ENCODE measurements around the gene TMEM250. TPM values are rescaled to one million over a fixed set of nuclear protein-coding genes. Genes with fewer than 3 reads are reported as not detected.

Gene TMEM250
- total RNA-seq, 4 donors from 2014 or later = 23.5 to 35.3 (median 25.6) TPM

DNA sequence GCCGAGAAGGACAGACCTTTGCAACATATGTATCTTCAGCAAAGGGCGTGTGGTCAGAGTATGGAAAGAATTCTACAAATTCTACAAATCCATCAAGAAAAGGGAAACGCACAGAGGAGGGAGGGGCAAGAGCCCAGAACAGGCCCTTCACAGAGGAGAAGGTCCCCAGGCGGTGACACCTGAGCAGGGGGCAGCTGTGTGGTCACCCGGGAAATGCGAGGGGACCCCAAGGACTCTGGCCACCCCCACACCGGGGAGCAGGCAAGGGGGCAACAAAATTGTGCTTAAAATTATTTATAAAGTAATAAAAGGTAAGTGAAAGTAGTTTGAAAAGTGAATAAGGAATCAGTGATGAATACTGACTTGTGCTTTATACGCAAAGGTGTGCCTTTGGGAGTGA is 41.2 kb downstream of the TMEM250 start:
- H3K4me3 ChIP-seq (replicated peaks in 1 of 3) = no peak overlapping the region
- DNase-seq = no peak
- peaks cover 21 to 37% of the 10 kb centered on the region in 2 donors for H3K4me1 ChIP-seq
- no peak for TF ChIP-seq POLR2A (IDR thresholded peaks at IDR 0.05)
- TF ChIP-seq, protein P1, sequence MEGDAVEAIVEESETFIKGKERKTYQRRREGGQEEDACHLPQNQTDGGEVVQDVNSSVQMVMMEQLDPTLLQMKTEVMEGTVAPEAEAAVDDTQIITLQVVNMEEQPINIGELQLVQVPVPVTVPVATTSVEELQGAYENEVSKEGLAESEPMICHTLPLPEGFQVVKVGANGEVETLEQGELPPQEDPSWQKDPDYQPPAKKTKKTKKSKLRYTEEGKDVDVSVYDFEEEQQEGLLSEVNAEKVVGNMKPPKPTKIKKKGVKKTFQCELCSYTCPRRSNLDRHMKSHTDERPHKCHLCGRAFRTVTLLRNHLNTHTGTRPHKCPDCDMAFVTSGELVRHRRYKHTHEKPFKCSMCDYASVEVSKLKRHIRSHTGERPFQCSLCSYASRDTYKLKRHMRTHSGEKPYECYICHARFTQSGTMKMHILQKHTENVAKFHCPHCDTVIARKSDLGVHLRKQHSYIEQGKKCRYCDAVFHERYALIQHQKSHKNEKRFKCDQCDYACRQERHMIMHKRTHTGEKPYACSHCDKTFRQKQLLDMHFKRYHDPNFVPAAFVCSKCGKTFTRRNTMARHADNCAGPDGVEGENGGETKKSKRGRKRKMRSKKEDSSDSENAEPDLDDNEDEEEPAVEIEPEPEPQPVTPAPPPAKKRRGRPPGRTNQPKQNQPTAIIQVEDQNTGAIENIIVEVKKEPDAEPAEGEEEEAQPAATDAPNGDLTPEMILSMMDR (IDR thresholded peaks at IDR 0.05) = no peak
- intact Hi-C loops (cut with DNase I) = no loop called here
- H3K27me3 ChIP-seq = no peaks in the 10 kb centered on the region
- no peak overlapping the region for H3K27ac ChIP-seq
- no peaks in the 10 kb centered on the region for H3K9me3 ChIP-seq
- peaks cover 0 to 3% of the 10 kb centered on the region in 2 donors for H3K36me3 ChIP-seq
- WGBS, 2 donors = 89 to 93% methylated on average over 8 of the region's 8 CpGs

DNA sequence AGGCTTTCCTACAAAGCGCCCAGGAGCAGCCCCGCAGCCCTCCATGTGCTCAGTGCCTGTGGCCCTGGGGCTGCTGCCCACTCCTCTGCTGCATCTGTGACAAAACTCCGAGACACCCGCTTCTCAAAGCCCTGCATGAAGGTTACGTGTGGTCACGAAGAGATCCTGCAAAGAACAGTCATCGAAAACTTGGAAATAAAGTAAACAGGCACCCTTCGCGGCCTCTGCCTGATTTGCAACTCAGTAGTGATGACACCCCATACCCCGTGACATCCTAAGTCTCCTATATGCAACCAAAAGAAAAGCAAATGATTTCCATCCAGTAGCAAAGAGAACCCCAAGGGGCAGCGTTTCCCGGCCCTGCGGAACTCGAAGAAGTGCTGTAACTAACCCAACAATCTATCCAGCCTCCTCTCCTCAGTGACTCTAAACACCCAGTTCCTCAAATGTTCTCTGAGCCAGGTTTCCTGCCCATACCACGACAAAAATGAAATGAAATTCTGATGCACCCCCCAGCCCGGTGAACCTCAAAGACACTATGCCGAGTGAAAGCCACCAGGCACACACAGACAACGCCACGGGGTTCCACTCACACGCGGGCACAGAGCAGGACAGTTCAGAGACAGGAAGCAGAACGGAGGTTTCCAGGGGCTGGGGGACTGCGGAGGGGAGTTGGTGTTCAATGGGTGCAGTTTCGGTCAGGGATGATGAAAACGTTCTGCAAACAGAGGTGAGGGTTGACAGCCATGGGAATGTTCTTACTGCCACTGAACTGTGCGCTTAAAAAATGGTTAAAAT is 42.6 kb downstream of the TMEM250 start:
- intact Hi-C loops (cut with DNase I) = no loop called here
- H3K9me3 ChIP-seq = no peaks in the 10 kb centered on the region
- DNase-seq = no peak
- no peaks in the 10 kb centered on the region for H3K27me3 ChIP-seq
- TF ChIP-seq POLR2A (IDR thresholded peaks at IDR 0.05) = no peak
- TF ChIP-seq, protein P1 (IDR thresholded peaks at IDR 0.05) = no peak
- 87 to 89% methylated on average over 24 to 26 of the region's 26 CpGs for WGBS, 2 donors
- peaks cover 11 to 24% of the 10 kb centered on the region in 2 donors for H3K4me1 ChIP-seq
- no peak overlapping the region for H3K4me3 ChIP-seq (replicated peaks in 1 of 3)
- H3K27ac ChIP-seq = no peak overlapping the region
- peaks cover 0 to 3% of the 10 kb centered on the region in 2 donors for H3K36me3 ChIP-seq

DNA sequence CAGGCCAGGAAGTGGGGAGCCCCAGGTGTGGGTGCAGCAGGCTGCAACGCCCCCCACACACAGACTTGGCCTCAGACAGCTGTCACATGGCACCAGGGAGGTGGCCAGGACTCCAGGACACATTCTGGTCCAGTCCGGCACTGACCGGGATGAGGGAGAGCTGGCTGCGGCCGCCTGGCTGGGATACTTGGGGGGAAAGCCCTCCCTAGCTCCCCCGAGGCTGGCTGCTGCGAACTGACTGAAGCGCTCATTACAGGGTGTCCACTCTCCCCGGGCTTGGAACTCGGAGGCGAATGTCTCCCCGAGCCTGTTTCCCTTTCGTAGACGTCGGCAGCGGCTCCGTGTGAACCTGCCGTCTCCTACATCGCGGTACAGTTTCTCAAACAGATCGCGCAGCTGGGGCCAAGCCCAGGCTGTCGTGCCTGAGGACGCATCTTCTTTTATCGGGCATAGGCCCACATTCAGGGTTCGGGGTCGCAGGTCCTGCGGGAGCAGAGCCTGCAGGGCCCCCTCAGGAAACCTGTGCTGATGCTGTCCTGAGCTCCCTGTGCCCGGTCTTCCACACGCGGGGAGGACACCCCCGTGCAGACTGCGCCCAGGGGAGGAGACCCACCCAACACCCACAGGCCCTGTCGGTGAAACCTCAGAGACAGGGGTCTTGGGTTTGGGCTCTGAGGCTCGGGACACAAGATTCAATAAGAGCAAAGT is 43.4 kb downstream of the TMEM250 start:
- no peak overlapping the region for H3K27ac ChIP-seq
- DNase-seq = no peak

GRCh38 chr9:136074706-136075105 is 44.0 kb downstream of the TMEM250 start:
- intact Hi-C loops (cut with DNase I) = no loop called here
- no peak for DNase-seq
- no peak overlapping the region for H3K4me3 ChIP-seq (replicated peaks in 1 of 3)
- H3K27me3 ChIP-seq = no peaks in the 10 kb centered on the region
- H3K4me1 ChIP-seq = peaks cover 9 to 10% of the 10 kb centered on the region in 2 donors
- peaks cover 0 to 3% of the 10 kb centered on the region in 2 donors for H3K36me3 ChIP-seq
- H3K9me3 ChIP-seq = no peaks in the 10 kb centered on the region
- 87 to 90% methylated on average over 15 to 28 of the region's 28 CpGs for WGBS, 2 donors
- TF ChIP-seq, protein P1 (IDR thresholded peaks at IDR 0.05) = no peak
- TF ChIP-seq POLR2A (IDR thresholded peaks at IDR 0.05) = no peak
- H3K27ac ChIP-seq = no peak overlapping the region

More for the DNA sequence above, 43.4 kb downstream of the TMEM250 start:
- Histone ChIP-seq H3K36me3 (peaks cover 0 to 3% of the 10 kb centered on the region in 2 donors), H3K27me3 (no peaks in the 10 kb centered on the region), H3K9me3 (no peaks in the 10 kb centered on the region), H3K4me3 (replicated peaks in 1 of 3) (no peak overlapping the region), H3K4me1 (peaks cover 10 to 16% of the 10 kb centered on the region in 2 donors)
- intact Hi-C loops (cut with DNase I) = no loop called here
- 86 to 88% methylated on average over 24 to 25 of the region's 35 CpGs for WGBS, 2 donors
- TF ChIP-seq, protein P1 (IDR thresholded peaks at IDR 0.05) = no peak
- no peak for TF ChIP-seq POLR2A (IDR thresholded peaks at IDR 0.05)

Other genes starting within 250 kb of the TMEM250 start
- 10 to 100 TPM; 11.8 to 23.4 (median 19.9) TPM for gene CAMSAP1, start 211.3 kb downstream of the TMEM250 start, total RNA-seq
- 10 to 100 TPM; 37.9 to 56.2 (median 44.2) TPM for gene UBAC1, start 157.5 kb downstream of the TMEM250 start, total RNA-seq
- gene NACC2, start 23.6 kb downstream of the TMEM250 start, total RNA-seq = 10 to 100 TPM; 18.4 to 33.6 (median 22.4) TPM
- not detected for gene LHX3, start 86.3 kb upstream of the TMEM250 start, total RNA-seq
- gene QSOX2, start 126.9 kb upstream of the TMEM250 start, total RNA-seq = 10 to 100 TPM in 3 of 4 donors, 1 to 10 TPM in 1; 8.9 to 19.1 (median 11.2) TPM
- 1 to 10 TPM; 5.2 to 9.1 (median 6.2) TPM for gene CCDC187, start 185.2 kb upstream of the TMEM250 start, total RNA-seq
- 10 to 100 TPM in 3 of 4 donors, 1 to 10 TPM in 1; 5.9 to 18.1 (median 12.2) TPM for gene GPSM1, start 208.7 kb upstream of the TMEM250 start, total RNA-seq
- 10 to 100 TPM; 16.2 to 58.4 (median 23.1) TPM for gene DNLZ, start 244.9 kb upstream of the TMEM250 start, total RNA-seq